ENCODE measurements around the gene ALDH9A1.
"Not testable (repeated sequence)": the region's sequence is repeated elsewhere in the genome, so short reads cannot be mapped to it uniquely, and the experiment has no call there.

The ALDH9A1 gene

GRCh38 chr1:165707984-165708706 is 9.8 kb upstream of the ALDH9A1 start:
- H2BK120ac ChIP-seq (ENCODE audit: insufficient read depth, low read length, poor library complexity), result no peak overlapping the region
- no peak overlapping the region for H3K9ac ChIP-seq (ENCODE audit: low read length)
- no peak overlapping the region for H3K18ac ChIP-seq (ENCODE audit: low read length)
- H2BK12ac ChIP-seq (ENCODE audit: low read length), result no peak overlapping the region
- H3K4me1 ChIP-seq (ENCODE audit: control insufficient read depth in 1 of 2, insufficient read depth in 2 of 2, low read length in 2 of 2), result no peaks in the 10 kb centered on the region
- no CpG with 5 or more reads among the region's 11 CpGs for WGBS (ENCODE audit: extremely low coverage, insufficient coverage, insufficient read length)
- no peaks in the 10 kb centered on the region for H3K79me1 ChIP-seq (ENCODE audit: low read length)
- no peak overlapping the region for H4K8ac ChIP-seq (ENCODE audit: low read depth, low read length)
- no peak overlapping the region for H3K4me3 ChIP-seq (ENCODE audit: low read depth, low read length)
- no peak overlapping the region for H3K23ac ChIP-seq (ENCODE audit: low read length)
- H3K4ac ChIP-seq (ENCODE audit: low read depth, low read length), result no peak overlapping the region
- H3K9me3 ChIP-seq (ENCODE audit: insufficient read depth, low read depth, low read length), result no peaks in the 10 kb centered on the region
- no peak overlapping the region for H3K27ac ChIP-seq (ENCODE audit: low read depth, low read length)
- H2AK5ac ChIP-seq (ENCODE audit: low read length), result no peak overlapping the region
- H2AFZ ChIP-seq (ENCODE audit: insufficient read depth, low read length, poor library complexity), result no peak overlapping the region
- H3K4me2 ChIP-seq (ENCODE audit: low read length), result no peak overlapping the region
- no peak overlapping the region for H4K12ac ChIP-seq (ENCODE audit: low read depth, low read length)
- H4K91ac ChIP-seq (ENCODE audit: low read depth, low read length), result no peak overlapping the region
- no peaks in the 10 kb centered on the region for H3K36me3 ChIP-seq (ENCODE audit: control insufficient read depth in 1 of 2, insufficient read depth in 2 of 2, low read length in 2 of 2)
- no peaks in the 10 kb centered on the region for H3K27me3 ChIP-seq (ENCODE audit: insufficient read depth, low read length)
- no peak overlapping the region for H2BK5ac ChIP-seq (ENCODE audit: low read depth, low read length, poor library complexity)
- no peak for DNase-seq
- no peaks in the 10 kb centered on the region for H3K79me2 ChIP-seq (ENCODE audit: control insufficient read depth, insufficient read depth, low read length, poor library complexity)
- no peak overlapping the region for H3K14ac ChIP-seq (ENCODE audit: low read length)

- no peak overlapping the region for H3K18ac ChIP-seq (ENCODE audit: low read length)
- H3K27ac ChIP-seq (ENCODE audit: low read depth, low read length), result no peak overlapping the region
- no peak overlapping the region for H2BK5ac ChIP-seq (ENCODE audit: low read depth, low read length, poor library complexity)
- no peak overlapping the region for H2AFZ ChIP-seq (ENCODE audit: insufficient read depth, low read length, poor library complexity)
- no peak overlapping the region for H3K23ac ChIP-seq (ENCODE audit: low read length)
- no peak overlapping the region for H2AK5ac ChIP-seq (ENCODE audit: low read length)
- no peak overlapping the region for H4K8ac ChIP-seq (ENCODE audit: low read depth, low read length)
- H4K91ac ChIP-seq (ENCODE audit: low read depth, low read length), result no peak overlapping the region
- H3K36me3 ChIP-seq (ENCODE audit: control insufficient read depth in 1 of 2, insufficient read depth in 2 of 2, low read length in 2 of 2), result no peaks in the 10 kb centered on the region
- no peaks in the 10 kb centered on the region for H3K79me2 ChIP-seq (ENCODE audit: control insufficient read depth, insufficient read depth, low read length, poor library complexity)
- H4K12ac ChIP-seq (ENCODE audit: low read depth, low read length), result no peak overlapping the region
- WGBS (ENCODE audit: extremely low coverage, insufficient coverage, insufficient read length), result no CpG with 5 or more reads among the region's 2 CpGs
- H3K4me2 ChIP-seq (ENCODE audit: low read length), result no peak overlapping the region
- no peak overlapping the region for H3K4ac ChIP-seq (ENCODE audit: low read depth, low read length)
- no peak overlapping the region for H2BK12ac ChIP-seq (ENCODE audit: low read length)
- no peak overlapping the region for H3K4me3 ChIP-seq (ENCODE audit: low read depth, low read length)
- H3K9me3 ChIP-seq (ENCODE audit: insufficient read depth, low read depth, low read length), result no peaks in the 10 kb centered on the region
- H3K27me3 ChIP-seq (ENCODE audit: insufficient read depth, low read length), result no peaks in the 10 kb centered on the region
- H2BK120ac ChIP-seq (ENCODE audit: insufficient read depth, low read length, poor library complexity), result no peak overlapping the region
- no peak overlapping the region for H3K14ac ChIP-seq (ENCODE audit: low read length)
- H3K9ac ChIP-seq (ENCODE audit: low read length), result no peak overlapping the region
- no peaks in the 10 kb centered on the region for H3K79me1 ChIP-seq (ENCODE audit: low read length)
- H3K4me1 ChIP-seq (ENCODE audit: control insufficient read depth in 1 of 2, insufficient read depth in 2 of 2, low read length in 2 of 2), result no peaks in the 10 kb centered on the region
- no peak for DNase-seq
These were observed 5.3 kb upstream of the ALDH9A1 start for GRCh38 chr1:165703648-165704047.

- not testable (repeated sequence) for H3K4me2 ChIP-seq (ENCODE audit: low read length); H2BK12ac ChIP-seq (ENCODE audit: low read length); H4K8ac ChIP-seq (ENCODE audit: low read depth, low read length); H3K36me3 ChIP-seq (ENCODE audit: control insufficient read depth in 1 of 2, insufficient read depth in 2 of 2, low read length in 2 of 2); H4K12ac ChIP-seq (ENCODE audit: low read depth, low read length); H2AK5ac ChIP-seq (ENCODE audit: low read length); H2AFZ ChIP-seq (ENCODE audit: insufficient read depth, low read length, poor library complexity); H3K23ac ChIP-seq (ENCODE audit: low read length); H2BK120ac ChIP-seq (ENCODE audit: insufficient read depth, low read length, poor library complexity); H3K9me3 ChIP-seq (ENCODE audit: insufficient read depth, low read depth, low read length); H3K4me1 ChIP-seq (ENCODE audit: control insufficient read depth in 1 of 2, insufficient read depth in 2 of 2, low read length in 2 of 2); H3K9ac ChIP-seq (ENCODE audit: low read length); H3K14ac ChIP-seq (ENCODE audit: low read length); H3K79me1 ChIP-seq (ENCODE audit: low read length); H3K79me2 ChIP-seq (ENCODE audit: control insufficient read depth, insufficient read depth, low read length, poor library complexity); H2BK5ac ChIP-seq (ENCODE audit: low read depth, low read length, poor library complexity); H4K91ac ChIP-seq (ENCODE audit: low read depth, low read length); H3K4ac ChIP-seq (ENCODE audit: low read depth, low read length); H3K18ac ChIP-seq (ENCODE audit: low read length); H3K27ac ChIP-seq (ENCODE audit: low read depth, low read length); H3K27me3 ChIP-seq (ENCODE audit: insufficient read depth, low read length); DNase-seq; H3K4me3 ChIP-seq (ENCODE audit: low read depth, low read length)
- no CpG with 5 or more reads among the region's 7 CpGs for WGBS (ENCODE audit: extremely low coverage, insufficient coverage, insufficient read length)
These were observed 3.6 kb upstream of the ALDH9A1 start for GRCh38 chr1:165701922-165702321.

GRCh38 chr1:165699577-165699976 is 1.2 kb upstream of the ALDH9A1 start:
- H3K9ac ChIP-seq (ENCODE audit: low read length), result no peak overlapping the region
- no peak overlapping the region for H3K18ac ChIP-seq (ENCODE audit: low read length)
- H3K27ac ChIP-seq (ENCODE audit: low read depth, low read length), result no peak overlapping the region
- no peaks in the 10 kb centered on the region for H3K27me3 ChIP-seq (ENCODE audit: insufficient read depth, low read length)
- no peak overlapping the region for H2AK5ac ChIP-seq (ENCODE audit: low read length)
- H3K4me3 ChIP-seq (ENCODE audit: low read depth, low read length), result no peak overlapping the region
- no peak overlapping the region for H4K12ac ChIP-seq (ENCODE audit: low read depth, low read length)
- H3K14ac ChIP-seq (ENCODE audit: low read length), result no peak overlapping the region
- DNase-seq, result no peak
- H4K91ac ChIP-seq (ENCODE audit: low read depth, low read length), result no peak overlapping the region
- H2BK12ac ChIP-seq (ENCODE audit: low read length), result no peak overlapping the region
- no peak overlapping the region for H2BK5ac ChIP-seq (ENCODE audit: low read depth, low read length, poor library complexity)
- H2AFZ ChIP-seq (ENCODE audit: insufficient read depth, low read length, poor library complexity), result no peak overlapping the region
- H3K36me3 ChIP-seq (ENCODE audit: control insufficient read depth in 1 of 2, insufficient read depth in 2 of 2, low read length in 2 of 2), result no peaks in the 10 kb centered on the region
- H4K8ac ChIP-seq (ENCODE audit: low read depth, low read length), result no peak overlapping the region
- H3K4ac ChIP-seq (ENCODE audit: low read depth, low read length), result no peak overlapping the region
- peaks cover 4% of the 10 kb centered on the region for H3K79me1 ChIP-seq (ENCODE audit: low read length)
- no peaks in the 10 kb centered on the region for H3K4me1 ChIP-seq (ENCODE audit: control insufficient read depth in 1 of 2, insufficient read depth in 2 of 2, low read length in 2 of 2)
- H3K79me2 ChIP-seq (ENCODE audit: control insufficient read depth, insufficient read depth, low read length, poor library complexity), result peaks cover 2% of the 10 kb centered on the region
- H2BK120ac ChIP-seq (ENCODE audit: insufficient read depth, low read length, poor library complexity), result no peak overlapping the region
- H3K9me3 ChIP-seq (ENCODE audit: insufficient read depth, low read depth, low read length), result no peaks in the 10 kb centered on the region
- no CpG with 5 or more reads among the region's 3 CpGs for WGBS (ENCODE audit: extremely low coverage, insufficient coverage, insufficient read length)
- H3K23ac ChIP-seq (ENCODE audit: low read length), result no peak overlapping the region
- no peak overlapping the region for H3K4me2 ChIP-seq (ENCODE audit: low read length)

Measured in trophoblast cell (in vitro differentiated cells and primary cell).